ENCODE results near the gene SLC16A12.

SLC16A12 gene

DNA sequence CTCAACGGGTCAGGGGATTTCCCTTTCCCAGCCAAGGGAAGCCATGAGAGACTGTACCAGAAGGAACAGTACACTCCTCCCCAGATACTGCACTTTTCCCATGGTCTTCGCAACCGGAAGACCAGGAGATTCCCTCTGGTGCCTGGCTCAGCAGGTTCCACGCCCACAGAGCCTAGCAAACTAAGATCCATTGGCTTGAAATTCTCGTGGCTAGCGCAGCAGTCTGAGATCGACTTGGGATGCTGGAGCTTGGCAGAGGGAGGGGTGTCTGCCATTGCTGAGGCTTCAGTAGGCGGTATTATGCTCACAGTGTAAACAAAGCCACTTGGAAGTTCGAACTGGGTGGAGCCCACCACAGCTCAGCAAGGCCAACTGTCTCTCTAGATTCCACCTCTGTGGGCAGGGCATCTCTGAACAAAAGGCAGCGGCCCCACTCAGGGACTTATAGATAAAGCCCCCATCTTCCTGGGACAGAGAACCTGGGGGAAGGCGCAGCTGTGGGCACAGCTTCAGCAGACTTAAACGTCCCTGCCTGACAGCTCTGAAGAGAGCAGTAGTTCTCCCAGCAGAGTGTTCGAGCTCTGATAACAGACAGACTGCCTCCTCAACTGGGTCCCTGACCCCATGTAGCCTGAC is 29.6 kb downstream of the SLC16A12 start:
- no peak for DNase-seq

DNA sequence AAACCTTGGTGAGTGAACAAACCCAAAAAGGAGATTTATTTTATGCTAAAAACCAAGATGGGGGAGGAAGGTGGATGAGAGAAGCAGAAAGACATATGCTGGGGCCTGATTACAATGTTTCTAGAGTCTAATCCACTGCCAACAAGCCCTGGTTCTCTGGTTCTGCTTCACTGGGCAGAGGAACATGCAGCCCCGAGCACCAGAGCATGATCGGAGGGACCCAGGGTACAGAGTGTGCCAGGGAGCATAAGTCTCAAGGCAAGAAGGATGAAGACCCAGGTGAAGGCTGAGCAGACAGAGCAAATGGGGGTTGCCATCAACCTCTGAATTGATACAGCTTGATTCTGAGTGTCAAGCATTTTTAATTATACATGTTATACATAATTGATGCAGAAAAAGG is 30.7 kb downstream of the SLC16A12 start:
- no peak for DNase-seq

DNA sequence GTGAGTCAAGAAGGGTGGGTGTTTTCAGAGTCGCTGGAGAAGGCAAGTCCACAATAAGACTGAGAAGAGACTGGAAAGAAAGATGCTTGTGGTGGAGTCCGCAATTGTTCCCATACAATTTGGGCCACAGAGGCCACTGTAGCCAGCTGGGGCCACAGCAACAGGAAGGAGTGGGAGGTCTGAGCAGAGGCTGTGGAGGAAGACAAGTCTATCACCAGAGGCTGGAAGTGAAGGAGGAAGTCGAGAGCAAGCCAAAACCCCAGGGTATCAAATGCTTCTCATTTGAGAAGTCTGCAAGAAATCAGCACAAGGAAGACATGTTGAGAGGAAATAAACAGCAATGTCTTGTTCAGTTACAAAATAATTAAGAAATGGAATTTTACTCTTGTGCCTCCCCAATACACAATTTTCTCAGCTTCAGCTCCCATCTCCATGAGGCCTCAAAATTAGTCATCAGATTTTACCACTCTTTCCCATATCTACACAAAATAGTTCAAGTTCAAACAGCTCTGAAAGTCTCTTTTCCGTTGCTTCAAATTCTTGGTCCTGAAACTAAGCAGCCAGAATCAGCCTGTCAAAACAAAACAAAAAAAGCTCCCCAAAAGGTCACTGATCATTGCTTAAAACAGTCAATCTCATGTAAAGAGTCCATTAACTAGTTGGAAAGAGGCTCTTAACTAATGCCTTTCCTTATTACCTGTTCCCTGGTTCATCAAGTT is 31.6 kb downstream of the SLC16A12 start:
- no peak for DNase-seq

DNA sequence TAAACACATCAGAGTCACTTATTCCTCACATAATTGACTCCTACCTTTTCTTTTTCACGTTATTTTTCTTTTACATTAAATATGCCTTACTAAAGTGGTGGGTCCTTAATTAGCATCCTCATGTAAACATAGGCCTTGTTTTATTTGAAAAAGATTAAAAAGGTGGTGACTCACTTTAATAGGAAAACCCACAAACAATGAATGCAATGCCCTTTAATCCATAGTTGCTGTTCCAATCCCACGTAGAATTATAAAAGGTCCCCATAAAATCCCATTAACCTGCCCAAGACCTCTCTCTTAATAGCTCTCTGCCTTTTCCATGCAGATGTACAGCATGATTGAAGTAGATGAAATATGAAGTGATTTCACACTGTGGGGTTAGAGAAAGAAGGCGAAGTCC is 32.2 kb downstream of the SLC16A12 start:
- DNase-seq, result no peak

DNA sequence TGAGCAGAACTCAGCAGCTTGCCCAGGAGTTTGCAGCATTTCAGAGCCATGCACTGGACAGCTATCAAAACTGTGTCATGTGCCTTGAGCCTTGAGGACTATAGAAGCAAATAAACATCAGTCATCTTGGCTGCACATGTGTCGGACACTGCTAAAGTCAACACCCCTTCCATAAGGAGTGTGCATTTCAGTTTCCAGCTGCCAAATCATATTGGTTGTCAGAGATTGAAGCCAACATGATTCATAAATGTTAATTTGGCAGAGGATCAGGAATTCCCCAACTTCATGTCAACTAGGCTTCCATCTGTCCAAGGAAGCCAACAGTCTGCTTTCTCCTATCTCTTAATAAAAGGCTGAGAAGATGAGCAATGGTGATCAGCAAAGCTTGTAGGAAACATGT is 32.8 kb downstream of the SLC16A12 start:
- no peak for DNase-seq

DNA sequence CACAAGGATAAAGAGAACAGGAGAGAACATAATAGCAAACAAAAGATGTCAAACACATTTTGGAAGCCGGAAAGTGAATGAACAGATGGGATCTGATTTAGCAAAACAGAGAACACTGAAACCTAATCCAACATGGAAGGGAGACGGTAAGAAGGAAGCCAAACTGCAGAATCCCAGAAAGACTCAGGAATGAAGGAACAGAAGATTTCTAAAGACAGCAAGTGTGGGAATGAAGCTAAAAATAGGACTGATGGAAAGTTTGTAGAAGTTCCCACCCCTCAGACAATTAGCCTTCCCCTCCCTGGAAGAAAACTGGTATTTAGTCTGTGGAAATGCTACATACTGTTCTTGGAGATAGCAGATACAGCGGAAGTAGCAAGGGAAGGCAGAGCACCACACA is 40.8 kb downstream of the SLC16A12 start:
- DNase-seq, result no peak

DNA sequence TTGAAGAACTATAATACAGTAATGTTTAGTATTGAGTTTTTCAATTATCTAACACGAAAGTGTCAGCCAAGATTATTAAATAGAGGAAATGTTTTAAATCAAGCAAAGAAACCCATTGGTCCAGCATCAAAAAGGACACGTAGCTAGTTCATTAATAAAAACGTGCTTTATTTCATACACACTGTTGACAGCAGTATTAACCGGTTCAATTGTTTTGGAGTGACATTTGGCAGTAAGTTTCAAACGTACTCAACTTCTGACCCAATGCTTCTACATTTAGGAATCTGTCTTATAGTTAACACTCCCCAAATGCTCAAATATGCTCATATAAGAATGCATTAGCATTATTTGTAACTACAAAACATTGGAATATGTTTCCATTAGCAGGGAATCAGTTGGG is 41.3 kb downstream of the SLC16A12 start:
- DNase-seq, result no peak

DNA sequence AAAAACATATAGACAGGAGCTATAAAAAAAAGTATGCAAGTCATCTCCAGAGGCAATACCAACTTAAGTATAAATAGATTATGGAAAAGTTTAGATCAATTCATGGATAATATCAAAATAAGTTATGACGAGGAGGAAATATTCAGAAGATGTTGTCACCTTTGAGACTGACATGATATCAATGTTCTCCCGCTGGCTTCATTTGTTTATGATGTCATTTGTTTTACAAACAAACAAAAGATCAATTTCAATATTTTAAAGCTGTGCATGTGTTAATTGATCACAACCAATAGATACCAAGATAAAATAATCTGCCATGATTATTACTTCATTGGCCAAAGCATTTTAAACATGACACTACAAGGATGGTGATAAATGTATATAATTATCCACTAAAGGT is 43.5 kb downstream of the SLC16A12 start:
- DNase-seq, result no peak

DNA sequence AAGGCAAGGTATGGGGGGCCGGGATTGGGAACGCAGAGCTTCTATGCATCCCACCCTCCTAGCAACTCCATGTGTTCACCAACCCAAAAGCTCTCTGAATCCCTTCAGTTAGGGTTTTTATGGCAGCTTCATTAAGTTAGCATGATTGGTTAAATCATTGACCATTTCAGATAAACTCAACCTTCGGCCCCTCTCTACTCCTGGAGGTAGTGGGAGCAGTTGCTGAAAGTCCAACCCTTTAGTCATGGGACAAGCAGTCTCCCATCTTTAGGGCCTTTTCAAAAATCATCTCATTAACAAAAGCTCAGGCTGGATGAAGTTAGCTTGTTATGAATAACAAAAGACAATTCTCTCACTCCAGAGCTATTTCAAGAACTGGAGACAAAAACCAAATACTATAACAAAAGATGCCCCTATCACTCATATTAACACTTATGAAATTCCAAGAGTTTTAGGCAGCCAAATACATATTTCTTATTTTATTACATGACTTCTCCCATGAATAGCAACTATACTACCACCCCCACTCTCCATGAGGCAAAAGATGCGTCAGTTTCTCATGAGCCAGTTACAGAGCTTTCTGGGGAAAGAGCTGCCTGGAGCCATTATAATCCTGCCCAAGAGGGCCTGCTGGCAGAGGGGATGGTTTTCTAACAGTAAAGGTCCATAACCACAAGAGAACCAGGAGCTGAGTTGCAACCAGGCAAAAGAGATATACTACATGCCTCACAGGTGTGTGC is 44.6 kb downstream of the SLC16A12 start:
- no peak for DNase-seq

DNA sequence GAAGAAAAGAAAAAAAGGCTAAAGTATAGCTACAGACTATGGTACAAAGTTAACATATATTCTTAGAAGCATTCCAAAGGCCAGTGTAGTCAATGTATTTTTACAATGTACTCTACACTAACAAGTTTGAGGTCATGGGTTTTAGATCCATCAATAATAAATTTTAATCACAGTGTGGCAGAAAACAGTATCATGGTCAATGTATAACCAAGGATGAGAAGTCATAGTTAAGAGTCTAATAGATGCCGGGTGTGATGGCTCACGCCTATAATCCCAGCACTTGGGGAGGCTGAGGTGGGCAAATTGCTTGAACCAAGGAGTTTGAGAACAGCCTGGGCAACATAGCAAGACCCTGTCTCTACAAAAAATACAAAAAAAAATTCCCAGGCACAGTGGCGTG is 53.1 kb downstream of the SLC16A12 start:
- DNase-seq, result no peak

DNA sequence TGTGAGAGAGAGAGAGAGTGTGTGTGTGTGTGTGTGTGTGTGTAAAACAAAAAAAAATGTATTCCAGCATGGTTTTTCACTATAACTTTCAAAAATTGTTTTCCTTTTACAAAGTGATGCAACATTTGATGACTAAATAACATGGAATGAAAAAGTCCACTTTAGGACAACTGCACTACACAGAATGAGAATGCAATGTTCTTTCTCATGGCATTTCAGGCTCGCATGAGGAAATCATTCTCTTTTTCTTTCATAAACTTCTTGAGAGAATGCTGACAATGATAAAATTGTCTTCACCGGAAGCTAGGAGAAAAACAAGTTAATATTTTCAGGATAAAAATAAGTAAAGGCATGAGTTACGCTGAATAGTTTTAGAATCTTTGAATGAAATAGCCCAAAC is 53.7 kb downstream of the SLC16A12 start:
- DNase-seq, result no peak

DNA sequence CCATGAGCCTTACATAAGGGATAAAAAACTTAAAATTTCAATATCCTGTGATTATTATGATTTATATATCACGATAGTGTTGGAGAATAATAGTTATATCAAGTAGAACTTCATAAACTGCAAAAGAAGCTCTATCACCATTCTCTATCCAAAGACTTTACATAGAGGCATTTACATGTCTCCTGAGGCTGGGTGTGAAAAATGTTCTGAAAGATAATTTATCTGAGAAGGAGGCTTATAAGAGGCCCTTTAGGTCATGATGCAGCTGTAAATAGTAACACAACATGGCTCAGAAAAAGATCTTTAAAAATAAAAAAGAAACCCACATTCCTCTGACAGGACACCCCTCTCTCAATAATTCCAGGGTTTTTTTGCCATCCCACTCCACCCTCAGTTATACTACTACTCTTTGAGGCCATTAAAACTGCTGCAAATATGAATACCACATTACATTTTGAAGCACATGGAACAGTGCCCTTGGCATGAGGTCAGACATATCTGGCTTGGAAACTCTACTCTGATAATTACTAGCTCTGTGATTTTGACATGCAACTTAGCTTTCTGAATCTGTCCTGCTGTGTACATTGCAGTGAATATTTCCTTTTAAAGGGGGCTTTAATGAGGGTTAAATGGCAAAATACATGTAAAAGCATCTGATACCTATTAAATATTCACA is 55.5 kb downstream of the SLC16A12 start:
- DNase-seq, result no peak

DNA sequence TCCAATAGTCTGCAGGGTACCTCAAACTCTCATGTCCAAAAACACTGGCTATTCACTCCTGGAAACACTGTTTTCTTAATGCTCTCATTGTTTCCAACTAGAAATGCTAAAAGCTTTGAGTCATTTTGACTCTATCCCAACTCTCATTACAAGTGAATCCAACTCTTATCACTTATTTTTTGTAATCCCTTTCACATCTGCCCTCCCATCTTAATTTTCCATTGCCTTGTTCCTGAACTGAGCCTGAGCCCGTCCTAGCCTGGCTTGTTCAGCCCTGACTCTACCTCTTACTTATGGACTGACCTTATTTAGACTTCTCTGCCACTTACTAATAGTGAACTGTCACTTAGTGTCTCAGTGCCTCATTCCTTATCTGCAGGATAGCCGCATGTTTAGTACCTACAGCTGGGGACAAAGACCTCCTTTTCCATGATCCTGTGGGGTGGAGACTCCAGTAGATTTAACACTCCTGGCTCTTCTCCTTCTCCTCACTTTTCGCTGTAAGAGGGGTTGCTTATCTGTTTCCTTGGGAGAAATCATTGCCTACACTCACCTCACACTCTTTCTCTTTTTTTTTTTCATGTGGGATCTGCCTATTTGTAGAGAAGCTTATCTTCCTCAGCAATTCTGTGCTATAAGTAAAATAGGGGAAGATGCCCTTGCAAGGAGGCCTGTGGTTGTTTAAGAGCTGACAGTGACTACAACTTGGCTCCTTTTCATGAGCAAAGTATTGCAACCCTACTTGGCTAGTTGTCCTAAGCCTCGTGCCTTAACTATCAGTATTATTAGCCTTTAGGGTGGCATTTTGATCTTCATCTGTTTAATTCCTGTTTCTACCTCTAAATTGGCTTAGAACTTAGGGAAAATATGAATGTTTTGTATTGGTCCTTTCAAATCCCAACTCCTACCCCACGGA is 56.4 kb downstream of the SLC16A12 start:
- no peak for DNase-seq

DNA sequence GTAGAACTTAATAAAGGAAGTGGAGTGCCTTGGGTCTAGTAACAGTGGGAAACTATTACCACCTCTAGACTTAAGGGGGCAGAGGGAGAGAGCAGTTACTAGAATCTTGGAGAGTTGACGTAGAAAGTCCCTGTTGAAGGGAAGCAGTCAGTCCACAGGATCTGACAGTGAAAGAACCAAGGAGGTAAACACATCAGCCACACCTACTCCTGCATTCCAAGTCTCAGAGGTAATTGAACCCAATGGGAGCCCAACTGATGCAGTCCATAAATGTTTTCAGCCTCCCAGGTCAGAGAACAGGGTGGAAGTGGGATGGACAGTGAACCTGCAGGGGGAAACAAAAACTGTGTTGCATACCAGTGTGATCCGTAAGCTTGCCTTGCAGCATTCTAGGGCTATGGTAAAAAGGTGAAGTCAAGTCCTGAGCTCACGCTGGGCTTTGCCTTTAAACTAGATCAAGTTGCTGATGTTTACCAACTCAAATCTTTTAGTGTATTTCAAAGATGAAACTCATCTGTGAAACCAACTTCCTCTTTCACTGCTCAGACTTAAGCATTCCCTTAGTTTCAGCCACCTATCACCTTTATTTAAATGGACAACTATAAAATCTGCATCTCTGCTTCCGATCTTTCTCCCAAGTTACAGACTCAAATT is 57.2 kb downstream of the SLC16A12 start:
- no peak for DNase-seq

DNA sequence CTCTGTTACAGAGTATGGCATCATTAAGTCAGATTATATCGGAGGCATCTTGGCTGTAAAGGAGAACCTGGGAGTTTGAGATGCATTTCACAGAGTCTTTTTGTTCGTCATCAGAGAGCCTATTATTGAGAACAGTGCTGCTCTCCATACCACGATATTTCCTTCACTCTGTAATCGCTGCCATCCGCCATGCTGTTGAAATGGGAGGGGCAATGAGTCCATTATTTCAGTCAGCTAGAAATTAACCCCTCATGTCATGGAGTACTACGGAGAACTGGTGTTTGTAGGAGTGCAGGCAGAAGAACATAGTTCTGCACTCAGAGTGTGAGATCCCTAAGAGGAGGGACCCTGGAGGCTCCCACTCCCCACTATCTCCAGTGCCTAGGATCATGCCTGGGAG is 59.2 kb downstream of the SLC16A12 start:
- DNase-seq, result no peak

DNA sequence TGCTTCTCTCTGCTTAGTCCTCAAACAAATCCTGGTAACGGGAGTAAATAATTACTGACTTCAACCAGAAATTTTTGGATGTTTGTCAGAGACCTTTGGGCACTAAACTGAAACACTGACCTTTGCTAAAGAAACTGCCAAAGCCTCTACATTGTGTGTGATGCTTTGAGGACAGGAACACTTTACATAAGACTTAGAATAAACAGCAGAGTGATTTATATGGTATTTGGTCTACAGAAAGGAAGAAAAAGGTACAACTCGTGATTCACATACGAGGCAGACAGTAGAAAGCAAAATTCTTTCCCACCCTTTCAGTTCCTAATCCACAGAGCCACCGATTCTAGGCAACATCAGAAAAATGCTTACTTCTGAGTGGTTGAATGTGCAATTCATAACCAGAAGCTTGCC is 59.8 kb downstream of the SLC16A12 start:
- DNase-seq, result no peak

DNA sequence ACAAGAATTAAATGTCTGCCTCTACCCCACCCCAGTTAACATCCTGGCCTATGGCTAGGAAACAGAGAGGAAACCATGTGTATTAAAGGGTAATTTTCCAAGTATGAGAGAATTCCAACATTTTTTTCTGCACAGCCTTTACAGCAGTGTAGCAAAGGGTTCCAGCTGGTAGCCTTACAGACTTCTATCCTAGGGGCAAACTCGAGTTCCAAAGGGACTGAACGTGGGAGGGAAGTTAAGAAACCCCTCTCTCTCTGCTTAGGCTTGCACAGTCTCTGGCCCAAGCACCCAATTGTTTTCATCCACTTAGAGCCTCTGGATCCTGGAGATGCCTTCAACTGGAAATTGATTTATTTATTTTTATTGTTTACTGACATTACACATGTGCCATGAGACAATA is 60.3 kb downstream of the SLC16A12 start:
- DNase-seq, result no peak

DNA sequence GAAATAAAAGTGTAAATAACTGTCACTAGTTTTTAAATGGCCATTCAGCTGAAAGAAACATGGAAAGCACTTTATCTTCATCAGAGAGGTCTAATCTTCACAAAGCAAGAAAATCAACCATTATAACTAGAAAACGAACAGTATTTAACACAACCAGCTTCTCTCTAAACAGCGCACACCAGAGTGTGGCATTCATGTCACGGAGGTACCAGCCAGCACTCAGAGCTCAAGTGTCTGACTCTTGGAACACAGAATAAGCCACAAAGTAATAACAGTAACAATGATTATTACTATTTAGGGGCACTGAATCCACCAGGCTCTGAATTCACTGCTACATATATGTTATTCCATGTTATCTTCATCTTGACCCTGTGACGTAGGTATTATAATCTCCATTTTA is 60.9 kb downstream of the SLC16A12 start:
- DNase-seq, result no peak

DNA sequence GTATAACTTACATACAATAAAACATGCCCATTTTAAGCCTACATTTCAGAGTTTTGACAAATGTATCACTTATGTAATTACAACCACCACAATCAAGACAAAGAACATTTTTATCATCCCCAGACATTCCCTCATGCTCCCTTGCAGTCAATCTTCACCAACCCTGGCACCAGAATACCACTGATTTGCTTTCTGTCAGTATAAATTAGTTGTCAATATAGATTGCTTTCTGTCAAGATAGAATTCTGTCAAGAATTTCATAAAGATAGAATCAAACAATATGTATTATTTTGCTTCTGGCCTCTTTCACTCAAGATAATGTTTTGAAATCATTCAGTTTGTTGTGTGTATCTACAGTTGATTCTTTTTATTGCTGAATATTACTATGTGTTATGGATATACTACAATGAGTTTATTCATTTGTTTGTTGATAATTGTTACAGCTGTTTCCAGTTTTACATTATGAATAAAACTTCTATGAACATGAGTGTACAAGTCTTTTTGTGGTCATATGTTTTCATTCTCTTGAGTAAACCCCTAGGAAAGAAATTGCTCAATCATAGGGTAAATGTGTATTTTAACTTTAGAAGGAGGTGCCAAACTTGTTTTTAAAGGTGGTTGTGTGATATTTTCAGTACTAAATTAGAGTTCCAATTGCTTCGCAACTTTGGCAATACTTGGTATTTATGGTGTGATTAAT is 64.1 kb downstream of the SLC16A12 start:
- DNase-seq, result no peak

DNA sequence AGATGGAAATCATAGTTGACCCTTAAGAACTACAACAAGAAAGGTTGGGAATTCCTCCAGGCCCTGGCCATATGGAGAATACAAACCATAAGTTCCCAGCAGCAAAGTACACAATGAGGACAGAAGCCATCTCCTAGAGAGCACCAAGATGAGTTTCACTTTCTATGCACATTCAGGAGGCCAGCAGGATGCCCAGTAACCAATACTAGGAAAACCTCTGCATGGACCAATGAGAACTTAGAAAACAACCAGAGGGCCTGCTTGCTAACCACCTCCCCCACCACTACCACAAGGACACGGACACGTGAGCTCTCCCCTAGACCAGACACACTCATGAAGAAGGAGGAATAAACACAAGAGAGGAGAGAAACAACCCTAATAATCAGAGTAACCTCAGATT is 64.8 kb downstream of the SLC16A12 start:
- no peak for DNase-seq

DNA sequence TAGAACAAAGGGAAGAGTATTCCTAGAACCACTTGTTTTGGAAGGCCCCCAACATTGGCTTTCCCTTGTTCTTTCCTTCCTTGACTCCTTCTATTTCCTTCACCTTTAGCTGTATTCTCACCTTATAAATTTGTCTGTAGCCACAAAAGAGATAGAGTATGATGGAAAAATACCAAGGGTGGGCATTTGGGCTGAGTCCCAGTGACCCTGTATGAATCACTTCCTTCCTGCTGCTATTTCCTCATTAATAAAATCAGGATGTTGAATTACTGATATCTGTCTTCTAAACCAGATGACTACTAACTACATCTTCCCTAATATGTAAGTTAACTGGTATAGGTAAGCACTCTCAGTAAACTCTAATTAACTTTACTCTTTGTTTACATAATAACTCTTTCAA is 65.9 kb downstream of the SLC16A12 start:
- no peak for DNase-seq
